ENCODE measurements around the gene BAG2.
A peak's percentile ranks its signal among the peaks of the same experiment; 100 is the strongest.

The BAG2 gene

DNA sequence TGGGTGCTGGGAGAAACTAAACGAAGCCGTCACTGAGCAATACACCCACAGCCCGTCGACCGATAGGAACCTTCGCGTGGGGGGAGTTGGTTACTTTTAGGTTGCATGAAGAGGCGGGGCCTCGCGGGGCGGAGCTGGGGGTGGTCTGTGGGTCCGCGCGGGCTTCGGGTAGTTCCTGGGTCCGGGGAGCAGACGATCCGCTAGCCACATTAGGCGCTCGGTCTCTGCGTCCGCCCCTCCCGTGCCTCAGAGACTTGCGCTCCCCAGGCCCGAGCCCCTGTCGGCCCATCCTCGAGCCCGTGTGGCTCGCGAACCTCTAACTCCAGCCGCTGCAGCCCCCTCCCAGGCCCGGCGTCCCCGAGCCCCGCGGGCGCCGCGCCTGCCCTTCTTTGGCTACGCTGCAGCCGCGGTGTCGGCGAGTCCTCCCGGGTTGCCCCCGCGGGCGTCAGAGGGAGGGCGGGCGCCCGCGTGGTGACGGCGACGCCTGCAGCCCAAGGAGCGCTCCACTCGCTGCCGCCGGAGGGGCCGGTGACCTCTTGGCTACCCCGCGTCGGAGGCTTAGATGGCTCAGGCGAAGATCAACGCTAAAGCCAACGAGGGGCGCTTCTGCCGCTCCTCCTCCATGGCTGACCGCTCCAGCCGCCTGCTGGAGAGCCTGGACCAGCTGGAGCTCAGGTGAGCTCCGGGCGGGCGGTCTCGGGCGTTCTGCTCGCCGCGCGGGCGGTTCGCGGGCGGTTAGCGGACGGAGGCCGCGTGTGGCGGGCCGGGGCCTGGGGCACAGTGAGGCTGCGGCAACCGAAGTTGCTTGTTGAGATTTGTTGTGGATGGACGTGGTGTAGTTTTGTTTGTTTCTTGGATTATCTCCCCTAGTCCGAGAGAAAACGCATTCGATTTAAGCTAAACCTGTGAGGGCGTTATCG, at the start of gene BAG2:
Gene BAG2 (plus strand): TSS at position 191 of the 920 bp plus-strand sequence. CDS start 372 bp downstream, at position 563.
- no peaks in the 10 kb centered on the region for H3K9me3 ChIP-seq
- peaks cover 28% of the 10 kb centered on the region for H3K27me3 ChIP-seq
- H3K4me1 ChIP-seq (ENCODE audit: control insufficient read depth in 1 of 2, insufficient read depth in 1 of 2, low read depth in 1 of 2, low read length in 1 of 2): peaks cover 15 to 20% of the 10 kb centered on the region in 2 experiments
- H3K27ac ChIP-seq: no peak within 1 kb of the TSS
- peaks cover 4% of the 10 kb centered on the region for H3K36me3 ChIP-seq
- no peak for TF ChIP-seq CTCF (IDR thresholded peaks at IDR 0.05)
- peak within 1 kb of the TSS; percentile 45 to 61 for H3K4me3 ChIP-seq (ENCODE audit: low read depth in 1 of 2, low read length in 1 of 2)

GRCh38 chr6:57123111-57123510, 49.0 kb upstream of the BAG2 start:
- H3K4me1 ChIP-seq (ENCODE audit: control insufficient read depth in 1 of 2, insufficient read depth in 1 of 2, low read depth in 1 of 2, low read length in 1 of 2): no peaks in the 10 kb centered on the region
- TF ChIP-seq CTCF (IDR thresholded peaks at IDR 0.05): no peak
- no peaks in the 10 kb centered on the region for H3K36me3 ChIP-seq

GRCh38 chr6:57127763-57128162, 44.4 kb upstream of the BAG2 start:
- no peak overlapping the region for H3K4me3 ChIP-seq (ENCODE audit: low read depth in 1 of 2, low read length in 1 of 2)
- no peak overlapping the region for H3K27ac ChIP-seq
- H3K4me1 ChIP-seq (ENCODE audit: control insufficient read depth in 1 of 2, insufficient read depth in 1 of 2, low read depth in 1 of 2, low read length in 1 of 2): no peaks in the 10 kb centered on the region
- no peak for TF ChIP-seq CTCF (IDR thresholded peaks at IDR 0.05)
- peaks cover 8% of the 10 kb centered on the region for H3K36me3 ChIP-seq
- no peaks in the 10 kb centered on the region for H3K27me3 ChIP-seq
- no peaks in the 10 kb centered on the region for H3K9me3 ChIP-seq

More at GRCh38 chr6:57123111-57123510, 49.0 kb upstream of the BAG2 start:
- H3K27ac ChIP-seq: no peak overlapping the region
- H3K4me3 ChIP-seq (ENCODE audit: low read depth in 1 of 2, low read length in 1 of 2): no peak overlapping the region
- no peaks in the 10 kb centered on the region for H3K9me3 ChIP-seq
- no peaks in the 10 kb centered on the region for H3K27me3 ChIP-seq

DNA sequence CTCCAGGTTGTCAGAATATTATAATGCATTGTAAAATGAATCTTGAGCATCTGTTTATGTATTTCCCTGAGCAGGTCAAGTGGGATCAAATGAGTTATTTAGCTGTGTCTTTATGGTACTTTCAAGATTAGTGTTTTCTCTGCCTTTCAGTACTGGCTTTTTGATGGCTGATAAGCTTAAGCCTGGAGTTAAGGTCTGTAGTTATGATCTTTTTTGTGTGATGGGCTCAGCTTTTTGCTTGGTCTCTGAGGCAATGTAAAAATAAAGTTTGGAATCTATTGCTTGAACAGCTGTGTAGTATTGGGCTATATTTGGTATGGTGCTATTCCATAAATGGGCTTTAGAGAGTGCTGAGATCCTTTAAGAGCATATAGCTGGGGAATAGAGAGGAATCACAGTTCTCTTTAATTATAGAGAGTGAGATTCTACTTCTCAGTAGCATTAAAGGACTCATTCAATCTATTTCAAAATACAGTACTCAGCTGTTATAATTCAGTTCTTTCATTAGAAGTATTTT, 41.4 kb upstream of the BAG2 start:
- Histone ChIP-seq H3K4me1 (ENCODE audit: control insufficient read depth in 1 of 2, insufficient read depth in 1 of 2, low read depth in 1 of 2, low read length in 1 of 2) (no peaks in the 10 kb centered on the region), H3K27ac (no peak overlapping the region), H3K36me3 (peaks cover 36% of the 10 kb centered on the region), H3K4me3 (ENCODE audit: low read depth in 1 of 2, low read length in 1 of 2) (no peak overlapping the region), H3K27me3 (no peaks in the 10 kb centered on the region), H3K9me3 (no peaks in the 10 kb centered on the region)
- TF ChIP-seq CTCF (IDR thresholded peaks at IDR 0.05): no peak

DNA sequence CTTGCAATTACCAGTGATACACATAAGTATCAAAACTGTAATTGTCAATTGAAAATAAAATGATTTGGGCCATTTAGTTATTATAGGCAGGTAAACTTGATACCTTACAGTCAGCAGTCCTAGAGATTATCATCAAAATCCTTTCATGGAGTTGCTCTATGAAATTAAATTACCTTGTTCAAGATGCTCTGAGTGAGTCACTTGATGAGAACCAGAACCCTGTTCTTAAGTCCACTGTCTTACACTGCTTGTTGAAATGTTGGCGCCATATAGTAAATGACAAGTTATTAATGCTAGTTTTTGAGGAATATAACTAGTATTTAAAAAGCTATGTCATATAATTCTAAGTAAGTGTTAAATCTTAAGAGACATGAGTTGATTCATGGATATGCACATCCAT, 37.2 kb upstream of the BAG2 start:
- Histone ChIP-seq H3K4me3 (ENCODE audit: low read depth in 1 of 2, low read length in 1 of 2) (no peak overlapping the region), H3K27ac (no peak overlapping the region), H3K27me3 (no peaks in the 10 kb centered on the region), H3K9me3 (no peaks in the 10 kb centered on the region), H3K4me1 (ENCODE audit: control insufficient read depth in 1 of 2, insufficient read depth in 1 of 2, low read depth in 1 of 2, low read length in 1 of 2) (no peaks in the 10 kb centered on the region), H3K36me3 (peaks cover 29% of the 10 kb centered on the region)
- TF ChIP-seq CTCF (IDR thresholded peaks at IDR 0.05): no peak

Measured in neutrophil (primary cell).